HG02798 (cell line): Measurements from ENCODE around the gene GIGYF1.
"Not testable (repeated sequence)": the region's sequence is repeated elsewhere in the genome, so short reads cannot be mapped to it uniquely, and the experiment has no call there.

Source experiments
- ATAC-seq: cut with Tn5 transposase; IDR thresholded peaks from one replicate; pipeline ENCODE4 v1.9.1; 2021; ENCODE audit warnings: mild to moderate bottlenecking; ENCODE audit not compliant: unreplicated experiment, poor library complexity

GIGYF1 gene

DNA sequence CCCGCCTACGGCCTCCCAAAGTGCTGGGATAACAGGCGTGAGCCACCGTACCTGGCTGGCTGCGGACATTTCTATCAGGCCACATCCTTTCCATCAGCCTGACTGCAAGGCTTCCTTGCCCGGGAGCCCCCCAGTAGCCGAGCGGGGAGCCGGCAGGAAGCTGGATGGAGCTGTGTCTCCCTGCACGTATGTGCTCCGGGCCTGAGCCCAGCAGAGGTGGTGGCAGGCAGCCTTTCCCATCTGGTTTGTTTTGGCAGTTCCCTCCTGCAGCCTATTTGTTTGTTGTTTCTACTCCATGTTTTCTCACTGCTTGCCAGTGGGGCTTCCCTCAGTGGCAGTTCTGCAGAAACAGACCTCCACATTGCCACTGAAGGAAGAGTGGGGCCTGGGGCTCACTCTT lies 17.3 kb upstream of the GIGYF1 start:
- no peak for ATAC-seq

DNA sequence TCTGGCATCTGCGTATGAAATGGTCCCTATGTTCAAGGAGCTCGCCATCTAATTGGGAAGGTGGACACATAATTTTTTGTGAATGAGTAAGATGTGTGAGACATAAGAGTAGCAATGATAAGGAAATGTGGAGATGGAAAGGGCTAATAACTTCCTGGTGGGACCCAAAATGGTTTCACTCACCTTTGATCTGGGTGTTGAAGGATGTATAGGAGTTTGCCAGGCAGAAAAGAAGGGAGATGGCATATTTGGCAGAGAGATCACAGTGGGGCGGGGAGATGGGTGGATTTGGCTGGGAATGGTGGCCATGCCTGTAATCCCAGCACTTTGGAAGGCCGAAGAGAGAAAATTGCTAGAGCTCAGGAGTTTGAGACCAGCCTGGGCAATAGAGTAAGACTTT lies 16.4 kb upstream of the GIGYF1 start:
- ATAC-seq, result no peak

DNA sequence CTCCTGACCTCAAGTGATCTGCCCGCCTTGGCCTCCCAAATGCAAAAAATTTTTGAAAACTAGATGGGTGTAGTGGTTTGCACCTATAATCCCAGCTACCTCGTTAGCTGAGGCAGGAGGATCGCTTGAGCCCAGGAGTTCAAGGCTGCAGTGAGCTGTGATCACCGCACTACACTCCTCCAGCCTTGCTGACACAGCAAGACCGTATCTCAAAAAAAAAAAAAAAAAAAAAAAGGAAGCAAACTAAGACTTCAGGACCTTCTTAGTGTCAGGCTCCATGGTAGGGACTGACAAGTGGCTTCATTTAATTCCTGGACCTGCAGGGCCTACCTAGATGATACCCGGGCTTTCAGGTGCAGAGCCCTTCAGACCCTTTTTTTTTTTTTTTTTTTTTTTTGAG lies 14.3 kb upstream of the GIGYF1 start:
- ATAC-seq, result no peak

DNA sequence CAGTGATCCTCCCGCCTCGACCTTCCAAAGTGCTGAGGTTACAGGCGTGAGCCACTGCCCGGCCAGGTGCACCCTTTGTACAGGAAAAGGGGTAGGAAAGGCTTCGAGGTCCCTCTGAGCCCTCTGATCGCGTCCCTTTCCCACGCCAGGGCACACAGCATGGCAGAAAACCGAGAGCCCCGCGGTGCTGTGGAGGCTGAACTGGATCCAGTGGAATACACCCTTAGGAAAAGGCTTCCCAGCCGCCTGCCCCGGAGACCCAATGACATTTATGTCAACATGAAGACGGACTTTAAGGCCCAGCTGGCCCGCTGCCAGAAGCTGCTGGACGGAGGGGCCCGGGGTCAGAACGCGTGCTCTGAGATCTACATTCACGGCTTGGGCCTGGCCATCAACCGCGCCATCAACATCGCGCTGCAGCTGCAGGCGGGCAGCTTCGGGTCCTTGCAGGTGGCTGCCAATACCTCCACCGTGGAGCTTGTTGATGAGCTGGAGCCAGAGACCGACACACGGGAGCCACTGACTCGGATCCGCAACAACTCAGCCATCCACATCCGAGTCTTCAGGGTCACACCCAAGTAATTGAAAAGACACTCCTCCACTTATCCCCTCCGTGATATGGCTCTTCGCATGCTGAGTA lies 12.7 kb upstream of the GIGYF1 start:
- no peak for ATAC-seq

DNA sequence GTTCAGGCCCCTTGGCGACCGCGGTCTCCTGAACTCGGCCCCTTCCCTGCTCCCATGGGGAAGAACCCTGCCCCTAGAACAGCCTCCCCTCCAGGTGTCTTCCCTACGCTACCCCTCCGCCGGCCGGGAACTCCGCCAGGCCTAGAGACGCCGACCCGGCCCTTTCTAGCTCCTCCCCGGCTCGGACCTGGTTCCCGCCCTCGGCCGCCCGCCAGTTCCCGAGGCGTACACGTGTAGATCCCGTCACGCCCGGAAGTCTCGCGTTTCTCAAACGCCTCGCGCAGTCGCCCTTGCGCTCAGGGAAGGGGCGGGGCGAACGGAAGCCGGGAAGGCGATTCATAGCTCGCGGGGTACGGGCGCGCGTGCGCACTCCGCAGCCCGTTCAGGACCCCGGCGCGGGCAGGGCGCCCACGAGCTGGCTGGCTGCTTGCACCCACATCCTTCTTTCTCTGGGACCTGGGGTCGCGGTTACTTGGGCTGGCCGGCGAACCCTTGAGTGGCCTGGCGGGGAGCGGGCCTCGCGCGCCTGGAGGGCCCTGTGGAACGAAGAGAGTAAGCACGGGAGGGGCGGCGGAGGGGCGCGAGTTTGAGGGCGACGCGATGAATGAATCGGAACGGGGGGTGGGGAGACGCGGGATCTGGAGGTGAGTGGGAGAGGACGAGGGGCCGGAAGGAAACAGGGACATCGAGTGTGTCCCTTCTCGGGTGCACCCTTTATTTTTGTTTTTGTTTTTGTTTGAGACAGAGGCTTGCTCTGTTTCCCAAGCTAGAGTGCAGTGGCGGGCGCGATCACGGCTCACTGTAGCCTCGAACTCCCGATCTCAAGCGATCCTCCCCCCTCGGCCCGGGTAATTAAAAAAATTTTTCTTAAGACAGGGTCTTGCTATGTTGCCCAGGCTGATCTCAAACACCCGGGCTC lies 12.0 kb upstream of the GIGYF1 start, which contains the start of gene POP7:
POP7 (plus strand) TSS at position 369 of the 919 bp plus-strand sequence. CDS start 710 bp downstream, outside the sequence.
- peak; percentile 93 for ATAC-seq

DNA sequence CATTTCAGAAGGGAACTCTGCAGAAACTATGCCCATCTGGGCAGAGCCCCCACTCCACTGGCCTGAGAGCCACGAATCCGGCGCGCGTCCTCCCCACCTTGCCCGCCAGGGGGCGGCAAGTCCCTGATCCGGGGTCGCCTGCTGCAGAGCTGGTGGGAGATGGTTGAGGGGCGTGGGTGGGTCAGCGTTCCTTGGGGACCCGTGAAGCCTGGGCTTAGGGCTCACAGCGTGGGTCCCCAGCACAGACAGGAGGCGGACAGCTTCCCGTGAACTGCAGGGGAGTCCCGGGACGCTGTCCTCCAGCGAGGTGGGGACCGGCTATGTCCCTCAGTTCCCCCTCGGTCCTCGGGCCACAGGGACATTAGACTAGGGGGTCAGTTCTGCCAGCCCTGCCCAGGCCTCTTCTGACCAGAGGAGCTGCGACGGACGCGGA lies 11.3 kb upstream of the GIGYF1 start:
- peak; percentile 63 for ATAC-seq

DNA sequence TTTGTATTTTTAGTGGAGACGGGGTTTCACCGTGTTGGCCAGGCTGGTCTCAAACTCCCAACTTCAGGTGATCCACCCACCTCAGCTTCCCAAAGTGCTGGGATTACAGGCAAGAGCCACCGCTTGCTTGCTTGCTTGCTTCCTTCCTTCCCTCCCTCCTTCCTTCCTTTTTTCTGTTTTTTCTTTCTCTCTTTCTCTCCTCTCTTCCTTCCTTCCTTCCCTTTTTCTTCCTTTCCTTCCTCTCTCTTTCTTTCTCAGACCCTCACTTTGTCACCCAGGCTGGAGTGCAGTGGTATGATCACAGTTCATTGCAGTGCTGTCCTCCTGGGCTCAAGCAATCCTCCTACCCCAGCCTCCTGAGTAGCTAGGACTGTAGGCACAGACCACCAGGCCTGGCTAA lies 7.0 kb upstream of the GIGYF1 start:
- ATAC-seq, result not testable (repeated sequence)

DNA sequence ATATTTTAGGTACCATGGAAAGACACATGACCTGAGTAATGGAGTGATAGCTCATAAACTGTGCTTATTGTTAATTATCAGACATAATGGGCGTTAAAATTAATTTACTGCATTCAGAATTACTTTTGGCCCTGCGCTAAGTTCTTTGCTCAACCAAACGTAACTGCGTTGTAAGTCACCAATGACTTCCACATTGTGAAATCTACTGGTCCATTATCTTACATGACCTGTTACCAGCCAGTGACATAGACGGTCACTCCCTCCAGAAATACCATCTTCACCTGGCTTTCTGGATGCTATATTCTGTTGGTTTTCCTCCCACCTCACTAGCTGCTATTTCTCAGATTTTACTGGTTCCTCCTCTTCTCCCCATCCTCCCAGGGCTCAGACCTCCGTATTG lies 5.0 kb upstream of the GIGYF1 start:
- ATAC-seq, result no peak

DNA sequence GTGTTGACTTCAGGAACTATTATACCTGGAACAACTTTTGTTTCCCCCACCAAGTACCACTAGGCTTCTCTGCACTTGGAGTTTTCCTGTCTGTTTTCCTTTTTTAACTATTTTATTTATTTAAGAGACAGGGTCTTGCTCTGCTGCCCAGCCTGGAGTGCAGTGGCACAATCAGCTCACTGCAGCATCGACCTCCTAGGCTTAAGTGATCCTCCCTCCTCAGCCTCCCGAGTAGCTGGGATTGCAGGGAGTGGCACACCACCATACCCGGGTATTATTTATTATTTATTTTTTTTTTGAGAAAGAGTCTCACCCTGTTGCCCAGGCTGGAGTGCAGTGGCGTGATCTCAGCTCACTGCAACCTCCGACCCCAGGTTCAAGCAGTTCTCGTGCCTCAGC lies 2.1 kb upstream of the GIGYF1 start:
- ATAC-seq, result no peak

DNA sequence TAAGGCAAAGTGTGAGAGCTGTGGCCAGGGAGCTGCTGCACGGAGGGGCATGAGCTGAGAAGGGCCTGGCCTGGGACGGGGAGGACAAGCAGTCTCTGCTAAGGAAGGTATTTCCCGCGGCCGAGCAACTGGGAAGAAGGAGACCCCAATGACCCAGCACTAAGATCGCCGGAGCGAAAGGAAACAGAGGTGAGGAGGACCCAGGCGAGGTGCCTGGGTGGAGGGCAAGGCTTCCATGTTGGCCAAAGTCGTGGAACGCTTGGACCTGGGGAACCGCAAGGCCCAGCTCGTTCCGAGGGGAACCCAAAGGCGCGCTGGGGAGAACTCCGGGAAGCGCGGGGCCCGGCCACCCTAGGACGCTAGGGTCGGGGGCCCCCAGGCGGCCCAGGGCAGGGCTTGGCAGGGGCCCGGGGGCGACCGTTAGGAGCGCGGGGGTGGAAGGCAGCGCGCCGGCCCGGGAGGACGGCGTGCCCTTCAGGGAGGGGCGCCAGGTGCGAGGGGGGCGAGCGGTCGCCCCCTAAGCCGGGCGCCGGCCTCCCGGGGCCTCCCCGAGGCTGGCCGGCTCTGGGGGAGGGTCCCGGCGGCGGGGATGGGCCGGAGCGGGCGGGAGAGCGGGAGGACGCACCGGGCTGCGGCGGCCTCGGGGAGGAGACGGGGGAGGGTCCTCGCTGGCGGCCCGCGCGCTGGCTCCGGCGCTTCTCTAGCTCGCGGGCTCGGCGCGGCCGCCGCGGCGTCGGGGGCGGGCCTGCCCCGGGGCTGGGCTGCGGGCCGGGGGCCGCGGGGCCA lies 545 bp downstream of the GIGYF1 start:
- ATAC-seq, result peak; percentile 21

DNA sequence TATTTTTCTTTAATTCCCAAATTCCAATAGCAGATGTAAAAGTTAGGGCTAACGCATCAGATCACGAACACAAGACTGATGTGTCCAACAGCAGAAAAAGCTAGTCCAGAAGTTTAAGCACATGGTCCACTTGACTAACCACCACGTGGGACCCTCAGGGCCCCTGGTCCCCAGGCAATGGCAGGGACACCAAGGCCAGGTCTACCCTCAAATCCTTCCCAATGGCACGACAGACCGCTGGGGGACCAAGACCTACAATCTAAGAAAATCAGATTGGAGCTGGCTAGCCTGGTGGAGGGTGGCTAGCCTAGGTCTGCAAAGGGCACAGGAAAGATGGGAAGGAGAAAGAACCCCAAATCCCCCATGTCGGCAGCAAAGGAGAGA lies 1.5 kb downstream of the GIGYF1 start:
- no peak for ATAC-seq

DNA sequence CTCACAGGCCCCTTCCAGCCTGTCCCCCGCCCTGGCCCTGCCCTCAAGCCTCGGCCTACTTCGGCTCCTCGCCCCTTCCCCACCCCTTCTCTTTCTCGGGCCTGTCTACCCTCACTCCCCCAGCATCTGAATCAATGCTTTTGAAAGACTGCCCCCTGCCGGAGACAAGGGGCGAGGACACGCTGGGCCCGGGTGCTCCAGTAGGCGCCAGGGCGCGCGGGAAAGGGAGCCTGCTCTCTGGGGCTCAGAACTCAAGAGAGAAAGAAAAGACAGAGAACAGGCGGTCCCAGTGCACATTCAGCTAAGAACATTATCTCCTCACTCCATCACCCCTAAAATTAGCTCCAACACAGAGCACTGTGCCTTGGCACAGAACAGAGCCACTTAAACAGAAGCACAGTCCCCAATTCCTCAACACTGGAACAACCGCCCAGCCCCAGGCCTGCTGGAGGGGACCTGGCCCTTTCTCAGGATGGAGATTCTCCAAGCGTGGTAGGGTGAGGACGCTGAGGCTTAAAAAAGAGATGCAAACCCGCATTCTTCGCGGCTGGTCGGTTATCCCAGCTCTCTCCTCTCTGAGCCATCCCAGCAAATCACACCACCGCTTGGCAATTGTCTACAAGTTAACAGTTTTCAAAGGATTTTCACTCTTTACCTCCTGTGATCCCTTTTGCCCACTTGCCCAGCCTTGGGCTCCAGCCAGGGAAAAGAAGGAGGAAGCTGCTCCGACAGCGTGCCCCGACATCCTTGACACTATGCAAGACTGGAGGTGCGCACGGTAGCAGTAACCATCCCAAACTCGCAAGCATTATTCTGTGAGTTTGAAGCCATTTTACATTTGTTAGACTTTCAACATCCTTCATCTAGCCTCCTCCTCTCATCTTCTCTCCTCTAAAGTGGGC lies 2.1 kb downstream of the GIGYF1 start:
- peak; percentile 46 for ATAC-seq

DNA sequence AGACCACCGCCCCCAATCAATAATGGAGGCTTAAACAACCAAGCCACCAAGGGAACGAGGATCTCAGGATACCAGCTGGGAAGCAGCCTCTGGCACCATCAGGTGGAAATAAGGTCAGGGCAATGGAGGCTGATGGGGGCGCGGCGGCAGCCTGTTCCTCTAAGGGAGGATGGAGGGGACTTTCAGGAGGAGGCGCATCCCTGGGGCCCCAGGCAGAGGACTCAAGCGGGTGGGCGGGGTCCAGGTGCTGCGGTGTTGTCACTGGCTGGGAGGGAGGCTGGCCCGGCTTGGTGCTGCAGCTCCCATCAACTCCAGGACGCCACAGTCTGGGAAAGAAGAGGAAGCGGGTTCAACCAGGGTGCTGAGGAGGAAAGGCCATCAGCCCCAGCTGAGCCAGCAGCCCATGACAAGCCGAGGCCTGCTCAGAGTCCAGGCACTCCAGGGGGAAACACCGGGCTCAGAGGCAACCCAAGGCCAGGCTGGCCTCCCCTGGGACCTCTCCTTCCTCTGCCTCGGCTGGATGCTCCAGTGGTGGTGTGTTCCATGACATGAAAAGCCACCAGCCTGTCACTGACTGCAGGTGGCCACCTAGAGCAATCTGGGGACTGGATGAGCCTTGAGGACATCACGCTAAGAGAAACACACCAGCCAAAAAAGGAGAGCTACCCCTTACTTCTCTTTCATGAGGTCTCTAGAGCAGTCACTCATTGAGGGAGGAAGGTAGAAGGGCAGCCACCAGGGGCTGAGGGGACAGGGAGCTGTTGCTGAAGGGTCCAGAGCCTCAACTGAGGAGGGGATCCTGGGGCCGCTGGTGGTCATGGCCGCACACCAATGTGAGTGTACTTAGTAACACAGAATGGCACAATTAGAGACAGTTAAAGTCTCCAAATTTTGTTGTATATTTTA lies 4.6 kb downstream of the GIGYF1 start:
- ATAC-seq, result no peak

DNA sequence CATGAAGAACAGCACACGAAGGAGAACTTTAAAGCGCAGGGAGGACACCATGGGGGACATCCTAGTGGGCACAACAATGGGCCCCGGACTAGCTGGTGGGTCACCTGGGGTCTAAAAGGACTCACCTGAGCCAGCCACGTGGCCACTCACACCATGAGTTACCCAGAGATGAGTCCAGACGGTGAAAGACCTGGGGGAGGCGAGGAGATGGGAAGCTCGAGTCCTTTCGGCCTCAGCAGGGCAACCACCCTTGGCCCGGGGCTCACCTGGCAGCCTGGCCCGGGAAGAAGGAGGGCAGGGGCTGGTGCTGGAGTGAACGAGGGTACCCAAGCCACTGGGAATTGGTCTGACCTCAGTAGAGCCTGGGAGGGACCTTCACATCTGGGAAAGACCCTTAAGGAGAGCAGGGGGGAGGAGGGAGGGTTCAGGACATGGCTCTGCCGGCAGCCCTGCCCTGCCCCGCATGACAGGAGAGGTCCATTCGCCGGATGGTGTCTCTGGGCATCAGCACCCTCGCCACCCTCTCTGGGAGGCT lies 5.7 kb downstream of the GIGYF1 start:
- no peak for ATAC-seq

DNA sequence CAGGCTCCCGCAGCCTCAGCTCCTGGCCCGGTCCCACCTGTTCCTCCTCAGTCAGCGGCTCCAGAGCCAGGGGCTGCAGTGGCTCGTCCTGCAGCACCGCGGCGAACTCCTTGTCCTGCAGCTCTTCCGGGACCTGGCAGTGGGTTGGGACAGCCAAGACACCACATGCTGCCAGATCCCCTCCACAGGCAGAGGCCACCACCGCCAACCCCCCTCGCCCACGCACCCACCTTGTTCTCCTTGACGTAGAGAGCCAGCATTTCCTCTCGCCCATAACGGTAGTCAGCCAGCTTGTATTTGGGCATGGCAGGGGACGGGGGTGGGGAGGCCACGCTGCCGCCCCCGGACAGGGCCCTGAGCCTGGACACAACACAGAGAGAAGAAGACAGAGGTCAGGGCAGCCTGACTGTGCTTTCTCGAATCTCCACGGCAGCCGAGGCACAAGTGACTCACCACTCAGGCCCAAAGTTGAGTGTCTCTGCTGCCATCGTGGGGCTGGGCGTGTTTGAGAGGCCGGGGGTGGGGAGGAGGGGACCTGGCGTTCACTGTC lies 6.2 kb downstream of the GIGYF1 start:
- ATAC-seq, result no peak

DNA sequence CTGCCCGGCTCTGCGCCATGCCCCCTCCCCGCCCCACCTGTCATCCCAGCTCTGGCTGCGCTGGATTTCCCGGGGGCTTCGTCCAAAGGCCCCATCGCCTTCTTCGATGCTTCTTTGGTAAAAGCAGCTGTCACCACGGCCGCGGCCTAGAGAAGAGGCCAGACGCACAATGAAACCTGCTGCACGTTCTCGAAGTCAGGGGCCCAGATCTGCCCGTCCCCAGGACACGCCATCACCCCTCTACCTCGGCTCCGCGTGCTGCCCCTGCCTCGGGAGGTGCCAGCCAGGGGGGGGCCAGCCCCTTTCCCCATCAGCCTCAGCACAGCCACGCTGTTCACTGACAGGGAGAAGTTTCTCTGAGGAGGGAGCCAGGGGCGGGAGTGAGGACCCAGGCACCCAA lies 6.8 kb downstream of the GIGYF1 start:
- no peak for ATAC-seq

DNA sequence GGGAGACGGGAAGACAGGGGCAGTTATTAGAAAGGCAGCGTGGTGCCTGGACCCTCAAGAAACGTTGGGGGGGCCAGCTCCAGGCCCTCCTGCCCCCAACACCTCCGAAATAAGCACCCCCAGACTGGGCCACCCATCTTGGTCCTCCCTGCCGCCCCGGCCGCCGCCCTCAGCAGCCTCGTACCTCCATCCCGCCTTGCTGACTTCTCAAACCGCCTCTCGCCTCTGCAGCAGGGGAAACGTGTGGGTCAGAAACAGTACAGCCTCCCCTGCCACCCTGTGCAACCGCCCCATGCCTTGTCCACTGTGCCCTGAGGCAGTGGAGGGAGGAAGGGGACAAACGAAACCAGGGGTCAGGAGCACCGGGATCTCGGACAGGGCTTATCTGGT lies 7.2 kb downstream of the GIGYF1 start:
- ATAC-seq, result no peak

DNA sequence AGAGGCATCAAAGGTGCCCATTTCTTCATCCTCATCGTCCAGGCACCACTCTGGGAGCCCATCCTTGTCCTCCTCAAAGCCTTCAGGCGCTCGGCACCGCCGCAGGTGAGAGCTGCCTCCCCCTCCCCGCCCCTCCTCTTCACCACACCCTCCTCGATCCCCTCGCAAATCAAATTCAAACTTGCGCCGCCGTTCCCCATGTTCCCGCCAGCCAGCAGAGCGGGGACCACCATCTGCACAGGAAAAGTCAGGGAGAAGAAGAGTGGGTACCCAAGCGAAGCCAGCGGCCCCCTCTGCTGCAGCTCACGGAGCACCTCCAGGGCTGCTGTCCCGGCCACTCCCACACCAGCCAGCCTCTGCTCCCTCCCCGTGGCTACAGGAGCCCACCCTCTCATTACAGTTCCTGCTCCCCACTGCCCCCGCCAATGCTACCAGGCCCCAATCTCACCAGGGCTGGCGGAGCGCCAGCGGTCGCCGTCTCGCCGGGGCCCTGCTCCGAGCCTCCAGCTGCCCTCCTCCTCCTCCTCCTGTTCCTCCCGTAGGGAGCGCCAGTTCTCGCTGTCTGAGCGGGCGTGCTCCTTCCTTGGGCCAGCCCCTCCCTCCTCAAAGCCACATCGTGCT lies 7.7 kb downstream of the GIGYF1 start:
- ATAC-seq, result no peak
